Testis (tissue), 3 donors: Measurements from ENCODE around the gene PCDHGC4. TPM values are rescaled to one million over a fixed set of nuclear protein-coding genes. Genes with fewer than 3 reads are reported as not detected.

Source experiments
- DNase-seq: peaks from one replicate; pipeline ENCODE4 v3.0.0-alpha.2; 2019
- H3K27ac ChIP-seq, 2 donors: fragments of 200-600 bp; sonication (generic); one replicate each; pipeline ENCODE4 v1.5.1; 2019
- H3K27me3 ChIP-seq: fragments of 200-600 bp; sonication (generic); one replicate; pipeline ENCODE4 v1.5.1; 2019
- H3K36me3 ChIP-seq: fragments of 200-600 bp; sonication (generic); one replicate; pipeline ENCODE4 v1.5.1; 2017; ENCODE audit warnings: low read depth; ENCODE audit errors: missing control alignments
- H3K4me1 ChIP-seq: fragments of 200-600 bp; sonication (generic); one replicate; pipeline ENCODE4 v1.5.1; 2019
- H3K4me3 ChIP-seq, 2 donors: fragments of 200-600 bp; sonication (generic); one replicate each; pipeline ENCODE4 v1.5.1; 2017 to 2019
- H3K9me3 ChIP-seq: fragments of 200-600 bp; sonication (generic); one replicate; pipeline ENCODE4 v1.5.1; 2017
- CTCF ChIP-seq, 3 experiments: fragments of 450-650 bp in 2 of 3; fragments of 200-600 bp in 1 of 3; sonication (generic) in 1 of 3; IDR thresholded peaks; one replicate each; pipeline ENCODE4 v1.5.1; 2016 to 2019; ENCODE audit warnings: antibody characterized with exemption in 3 of 3, mild to moderate bottlenecking in 2 of 3, moderate library complexity in 1 of 3
- POLR2A ChIP-seq: fragments of 450-650 bp; IDR thresholded peaks from one replicate; pipeline ENCODE4 v1.6.1; 2017; ENCODE audit warnings: antibody characterized with exemption, mild to moderate bottlenecking, moderate library complexity
- WGBS, 2 donors: methylation state at CpG; one replicate each; pipeline ENCODE4 v1.1.5; 2018; 5-methylcytosine and 5-hydroxymethylcytosine counted together
- intact Hi-C: fragments of 100-400 bp; cut with DNase I; formaldehyde crosslinking; loops from one replicate; pipeline ENCODE4 v1.15.1; 2023; ENCODE audit warnings: low total_unique reads
- polyA plus RNA-seq: library from polyadenylated mRNA; stranded (reverse); fragments of 350-450 nt; fragmentation: Illumina TruSeq; extraction: RNeasy Lipid Tissue Mini Kit (QIAGEN cat#74804); gene quantifications from one replicate; pipeline ENCODE4 v1.2.3, GENCODE V29; 2014; ENCODE audit warnings: low read depth, low replicate concordance; ENCODE audit not compliant: insufficient read depth
- total RNA-seq, 2 donors: library from RNA; depleted of rRNA; stranded (reverse); fragments of >200 nt; gene quantifications; one replicate each; pipeline ENCODE4 v1.2.3, GENCODE V29; 2016

Gene PCDHGC4
- total and polyA plus RNA-seq, 3 donors from 2014 or later: 0.57 to 6.1 (median 6.1) TPM

- no peak overlapping the region for H3K27ac ChIP-seq
- DNase-seq: no peak
- TF ChIP-seq POLR2A (no peak), CTCF (IDR thresholded peaks at IDR 0.05) (no peak)
- 89 to 92% methylated on average over 9 of the region's 9 CpGs for WGBS, 2 donors
- H3K9me3 ChIP-seq: no peaks in the 10 kb centered on the region
- H3K4me3 ChIP-seq: no peak overlapping the region
- intact Hi-C loops: loop anchor here (5.0 kb wide), 1 partner anchor 33 kb away; the partner anchor contains the start of gene PCDHGC3
- H3K36me3 ChIP-seq: no peaks in the 10 kb centered on the region
- peaks cover 23% of the 10 kb centered on the region for H3K4me1 ChIP-seq
- no peaks in the 10 kb centered on the region for H3K27me3 ChIP-seq
Observed at GRCh38 chr5:141510160-141510559, 25.3 kb downstream of the PCDHGC4 start.

GRCh38 chr5:141510850-141511601, 26.2 kb downstream of the PCDHGC4 start:
- H3K27me3 ChIP-seq: no peaks in the 10 kb centered on the region
- WGBS, 2 donors: 88 to 97% methylated on average over 5 to 14 of the region's 14 CpGs
- H3K36me3 ChIP-seq: no peaks in the 10 kb centered on the region
- H3K27ac ChIP-seq: no peak overlapping the region
- peaks cover 23% of the 10 kb centered on the region for H3K4me1 ChIP-seq
- no peaks in the 10 kb centered on the region for H3K9me3 ChIP-seq
- DNase-seq: no peak
- H3K4me3 ChIP-seq: no peak overlapping the region
- TF ChIP-seq POLR2A (no peak), CTCF (IDR thresholded peaks at IDR 0.05) (no peak)
- intact Hi-C loops: loop anchor here (5.0 kb wide), 1 partner anchor 34 kb away; the partner anchor contains the start of gene PCDHGC3

GRCh38 chr5:141511771-141512325, 27.0 kb downstream of the PCDHGC4 start:
- TF ChIP-seq POLR2A: no peak
- TF ChIP-seq CTCF (IDR thresholded peaks at IDR 0.05): no peak
- intact Hi-C loops: loop anchor here (5.0 kb wide), 1 partner anchor 35 kb away; the partner anchor contains the start of gene PCDHGC3
- H3K36me3 ChIP-seq: no peaks in the 10 kb centered on the region
- no peak for DNase-seq
- peak overlapping the region in 1 of 2 donors; percentile 67 for H3K27ac ChIP-seq
- no peaks in the 10 kb centered on the region for H3K27me3 ChIP-seq
- H3K9me3 ChIP-seq: no peaks in the 10 kb centered on the region
- H3K4me1 ChIP-seq: peaks cover 23% of the 10 kb centered on the region
- 66 to 70% methylated on average over 3 to 4 of the region's 4 CpGs for WGBS, 2 donors
- H3K4me3 ChIP-seq: no peak overlapping the region

- Histone ChIP-seq H3K4me3 (peak overlapping the region; percentile 54 to 63), H3K9me3 (no peaks in the 10 kb centered on the region), H3K36me3 (no peaks in the 10 kb centered on the region), H3K4me1 (peaks cover 20% of the 10 kb centered on the region), H3K27ac (peak overlapping the region; percentile 67 to 88), H3K27me3 (no peaks in the 10 kb centered on the region)
- DNase-seq: peak; percentile 96
- TF ChIP-seq CTCF (IDR thresholded peaks at IDR 0.05) (peak; percentile 80 to 96 (median 82)), POLR2A (no peak)
- intact Hi-C loops: loop anchor here (5.0 kb wide), 1 partner anchor 35 kb away; the partner anchor contains the start of gene PCDHGC3
- 3 to 6% methylated on average over 28 of the region's 28 CpGs for WGBS, 2 donors
Observed at GRCh38 chr5:141512390-141512910, 27.6 kb downstream of the PCDHGC4 start.
